Esophagus muscularis mucosa (tissue), 4 donors: ENCODE data around the gene HM13. TPM values are rescaled to one million over a fixed set of nuclear protein-coding genes. Genes with fewer than 3 reads are reported as not detected.

Experiments
- DNase-seq: peaks from one replicate; pipeline ENCODE4 v3.0.0-alpha.2; 2017; ENCODE audit errors: extremely low spot score
- H3K27ac ChIP-seq, 4 donors: fragments of 200-600 bp; sonication (generic); replicated peaks in 1 of 4; 1 replicate in 3 of 4; 2 replicates in 1 of 4; pipeline ENCODE4 v1.5.1; 2016 to 2019; ENCODE audit warnings: mild to moderate bottlenecking in 1 of 4
- H3K27me3 ChIP-seq, 4 donors: fragments of 200-600 bp; sonication (generic); one replicate each; pipeline versions ENCODE4 v1.5.1 to v1.6.0; 2016 to 2019
- H3K36me3 ChIP-seq, 4 donors: fragments of 200-600 bp; sonication (generic); one replicate each; pipeline ENCODE4 v1.5.1; 2016 to 2019
- H3K4me1 ChIP-seq, 4 donors: fragments of 200-600 bp; sonication (generic); one replicate each; pipeline ENCODE4 v1.5.1; 2016 to 2019
- H3K4me3 ChIP-seq, 4 donors: fragments of 200-600 bp; sonication (generic); 1 replicate in 2 of 4; 2 replicates in 2 of 4; pipeline ENCODE4 v1.5.1; 2016 to 2019; ENCODE audit warnings: mild to moderate bottlenecking in 4 of 4, moderate library complexity in 1 of 4
- H3K9me3 ChIP-seq, 4 donors: fragments of 200-600 bp; sonication (generic); 1 replicate in 3 of 4; 2 replicates in 1 of 4; pipeline ENCODE4 v1.5.1; 2016 to 2019
- EP300 ChIP-seq: sonication (generic); formaldehyde crosslinking; IDR thresholded peaks from one replicate; pipeline ENCODE4 v1.6.1; 2017; ENCODE audit warnings: antibody characterized with exemption
- POLR2A ChIP-seq: fragments of 450-650 bp; IDR thresholded peaks from one replicate; pipeline ENCODE4 v1.6.1; 2017; ENCODE audit warnings: antibody characterized with exemption, moderate library complexity, mild to moderate bottlenecking, low read depth
- POLR2AphosphoS5 ChIP-seq, 2 donors: sonication (generic); formaldehyde crosslinking; IDR thresholded peaks; one replicate each; pipeline ENCODE4 v1.6.1; 2017; ENCODE audit warnings: antibody characterized with exemption in 2 of 2
- WGBS: methylation state at CpG from one replicate; pipeline ENCODE4 v1.1.5; 2018; 5-methylcytosine and 5-hydroxymethylcytosine counted together
- intact Hi-C: fragments of 100-400 bp; cut with DNase I; formaldehyde crosslinking; loops from one replicate; pipeline ENCODE4 v1.15.1; 2023
- small RNA-seq, 3 donors: library from RNA; depleted of rRNA; stranded (forward); fragments of <200 nt; gene quantifications; one replicate each; pipeline ENCODE3, GENCODE V24; 2016
- total RNA-seq, 4 donors: library from RNA; depleted of rRNA; stranded (reverse); fragments of >200 nt; gene quantifications; one replicate each; pipeline versions ENCODE4 v1.1.0 to v1.2.1, GENCODE V29; 2016
- TF ChIP-seq, protein P1 (sequence below), 3 experiments: fragments of 200-600 bp in 2 of 3; fragments of 450-650 bp in 1 of 3; sonication (generic) in 2 of 3; IDR thresholded peaks; one replicate each; pipeline ENCODE4 v1.5.1; 2017 to 2019; ENCODE audit warnings: antibody characterized with exemption in 3 of 3, mild to moderate bottlenecking in 2 of 3, moderate library complexity in 1 of 3

Gene HM13
- total RNA-seq, 4 donors from 2014 or later = 41.5 to 67.7 (median 47.6) TPM

- H3K9me3 ChIP-seq = no peaks in the 10 kb centered on the region
- DNase-seq = no peak
- peaks cover 21 to 27% (median 23%) of the 10 kb centered on the region in 4 donors for H3K4me1 ChIP-seq
- intact Hi-C loops = no loop called here
- TF ChIP-seq, protein P1, sequence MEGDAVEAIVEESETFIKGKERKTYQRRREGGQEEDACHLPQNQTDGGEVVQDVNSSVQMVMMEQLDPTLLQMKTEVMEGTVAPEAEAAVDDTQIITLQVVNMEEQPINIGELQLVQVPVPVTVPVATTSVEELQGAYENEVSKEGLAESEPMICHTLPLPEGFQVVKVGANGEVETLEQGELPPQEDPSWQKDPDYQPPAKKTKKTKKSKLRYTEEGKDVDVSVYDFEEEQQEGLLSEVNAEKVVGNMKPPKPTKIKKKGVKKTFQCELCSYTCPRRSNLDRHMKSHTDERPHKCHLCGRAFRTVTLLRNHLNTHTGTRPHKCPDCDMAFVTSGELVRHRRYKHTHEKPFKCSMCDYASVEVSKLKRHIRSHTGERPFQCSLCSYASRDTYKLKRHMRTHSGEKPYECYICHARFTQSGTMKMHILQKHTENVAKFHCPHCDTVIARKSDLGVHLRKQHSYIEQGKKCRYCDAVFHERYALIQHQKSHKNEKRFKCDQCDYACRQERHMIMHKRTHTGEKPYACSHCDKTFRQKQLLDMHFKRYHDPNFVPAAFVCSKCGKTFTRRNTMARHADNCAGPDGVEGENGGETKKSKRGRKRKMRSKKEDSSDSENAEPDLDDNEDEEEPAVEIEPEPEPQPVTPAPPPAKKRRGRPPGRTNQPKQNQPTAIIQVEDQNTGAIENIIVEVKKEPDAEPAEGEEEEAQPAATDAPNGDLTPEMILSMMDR (IDR thresholded peaks at IDR 0.05) = no peak
- TF ChIP-seq POLR2AphosphoS5 (IDR thresholded peaks at IDR 0.05) (no peak), POLR2A (no peak), EP300 (no peak)
- WGBS = 95% methylated on average over 8 of the region's 8 CpGs
- no peaks in the 10 kb centered on the region for H3K36me3 ChIP-seq
- H3K27me3 ChIP-seq = no peaks in the 10 kb centered on the region
- no peak overlapping the region for H3K4me3 ChIP-seq
- H3K27ac ChIP-seq = no peak overlapping the region
Measured at GRCh38 chr20:31615416-31615815, 101.2 kb downstream of the HM13 start.

DNA sequence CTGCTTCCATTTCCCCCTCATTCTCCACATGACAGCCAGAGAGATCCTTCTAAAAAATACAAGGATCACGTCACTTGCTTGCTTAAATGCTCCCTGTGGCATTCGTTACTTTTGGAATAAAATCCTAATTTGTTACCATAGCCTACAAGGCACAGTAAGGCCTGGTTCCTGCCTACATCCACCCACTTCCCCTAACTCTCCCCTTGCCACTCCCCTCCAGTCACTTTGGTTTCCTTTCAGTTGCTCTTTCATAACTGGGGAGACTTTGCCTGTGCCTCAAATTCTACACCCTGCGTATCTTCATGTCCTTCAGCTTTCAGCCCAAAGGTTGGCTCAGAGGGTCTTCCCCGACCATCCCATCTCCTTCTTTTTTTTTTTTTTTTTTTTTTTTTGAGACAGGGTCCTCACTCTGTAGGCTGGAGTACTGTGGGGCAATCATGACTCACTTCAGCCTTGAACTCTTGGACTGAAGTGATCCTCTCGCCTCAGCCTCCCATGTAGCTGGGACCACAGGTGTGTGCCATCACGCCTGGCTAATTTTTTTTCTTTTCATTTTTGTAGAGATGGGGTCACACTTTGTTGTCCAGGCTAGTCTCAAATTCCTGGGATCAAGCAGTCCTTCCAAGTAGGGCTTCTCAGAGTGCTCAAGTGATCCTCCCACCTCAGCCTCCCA lies 103.3 kb downstream of the HM13 start:
- no peak for DNase-seq
- H3K27ac ChIP-seq = no peak overlapping the region
- H3K9me3 ChIP-seq = no peaks in the 10 kb centered on the region
- WGBS = 83% methylated on average over 6 of the region's 6 CpGs
- no peaks in the 10 kb centered on the region for H3K36me3 ChIP-seq
- no peaks in the 10 kb centered on the region for H3K27me3 ChIP-seq
- no peak overlapping the region for H3K4me3 ChIP-seq
- H3K4me1 ChIP-seq = peaks cover 8 to 14% (median 13%) of the 10 kb centered on the region in 4 donors
- intact Hi-C loops = no loop called here
- TF ChIP-seq EP300 (no peak), POLR2AphosphoS5 (IDR thresholded peaks at IDR 0.05) (no peak), POLR2A (no peak)
- TF ChIP-seq, protein P1 (IDR thresholded peaks at IDR 0.05) = no peak

Small RNA genes within 50 kb of the gene (small RNA-seq; reads per million reads assigned to genes)
- 0 reads per million in 3 donors for gene MIR3193

Other genes with a start within 250 kb of the HM13 start
- not detected for gene DEFB116, start 205.9 kb upstream of the HM13 start, total RNA-seq
- gene DEFB118, start 145.8 kb upstream of the HM13 start, total RNA-seq = not detected
- 1 to 10 TPM in 1 of 4 donors, not detected in 3; 2.7 TPM for gene DEFB119, start 123.9 kb upstream of the HM13 start, total RNA-seq
- not detected for gene DEFB121, start 108.2 kb upstream of the HM13 start, total RNA-seq
- not detected for gene DEFB123, start 73.8 kb upstream of the HM13 start, total RNA-seq
- gene DEFB124, start 39.3 kb upstream of the HM13 start, total RNA-seq = not detected
- 10 to 100 TPM in 1 of 4 donors, 1 to 10 TPM in 3; 3.7 to 10.2 (median 7.1) TPM for gene REM1, start 39.2 kb upstream of the HM13 start, total RNA-seq
- gene ID1, start 90.8 kb downstream of the HM13 start, total RNA-seq = 100 to 1,000 TPM; 199 to 744 (median 532) TPM
- gene COX4I2, start 123.5 kb downstream of the HM13 start, total RNA-seq = 10 to 100 TPM in 1 of 4 donors, 1 to 10 TPM in 3; 2.1 to 14.2 (median 7.1) TPM
- 100 to 1,000 TPM in 3 of 4 donors, 10 to 100 TPM in 1; 94.3 to 181 (median 140) TPM for gene BCL2L1, start 208.4 kb downstream of the HM13 start, total RNA-seq
- gene TPX2, start 224.8 kb downstream of the HM13 start, total RNA-seq = 1 to 10 TPM in 1 of 4 donors, under 1 TPM in 3; under 0.01 to 1.1 (median 0.38) TPM